Stimulated activated CD4-positive, alpha-beta T cell treated with anti-CD3 and anti-CD28 coated beads, Interleukin-2, amount 100 ng/mL, for 4 hours (primary cell): ENCODE measurements around the gene PARD3.
"Not testable (repeated sequence)": the region's sequence is repeated elsewhere in the genome, so short reads cannot be mapped to it uniquely, and the experiment has no call there.

Source experiments
- DNase-seq: peaks from one replicate; pipeline ENCODE4 v3.0.0-alpha.2; 2020; ENCODE audit warnings: low read depth

The PARD3 gene

DNA sequence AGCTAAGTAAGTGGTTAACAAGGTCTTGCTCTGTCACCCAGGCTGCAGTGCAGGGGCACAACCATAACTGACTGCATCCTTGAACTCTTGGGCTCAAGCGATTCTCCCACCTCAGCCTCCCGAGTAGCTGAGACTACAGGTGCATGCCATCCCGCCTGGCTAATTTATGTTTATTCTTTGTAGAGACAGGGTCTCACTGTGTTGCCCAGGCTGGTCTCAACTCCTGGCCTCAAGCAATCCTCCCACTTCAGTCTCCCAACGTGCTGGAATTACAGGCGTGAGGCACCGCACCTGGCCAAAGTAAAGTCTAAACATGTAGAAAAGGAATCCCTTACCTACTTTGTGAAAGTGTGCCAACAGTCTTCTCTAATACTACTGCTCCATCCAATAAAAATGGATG lies 17.9 kb downstream of the PARD3 start:
- DNase-seq: no peak

DNA sequence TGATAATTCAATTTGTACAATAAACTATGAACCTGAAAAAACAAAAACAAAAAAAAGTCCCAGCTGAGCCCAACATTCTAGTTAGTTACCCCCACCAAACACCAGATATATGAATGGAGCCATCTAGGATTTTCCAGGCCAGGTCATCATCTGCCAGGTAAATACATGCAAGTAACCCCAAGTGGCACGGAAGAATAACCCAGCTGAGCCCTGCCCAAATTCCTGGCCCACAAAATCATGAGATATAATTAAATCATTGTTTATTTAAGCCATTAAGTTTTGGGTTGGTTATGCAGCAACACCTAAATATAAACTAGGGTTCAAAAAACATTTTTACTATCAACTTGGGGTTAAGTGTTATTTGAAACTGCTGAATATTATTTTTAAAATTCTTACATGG lies 19.0 kb downstream of the PARD3 start:
- no peak for DNase-seq

- DNase-seq: no peak
These were observed 19.8 kb downstream of the PARD3 start for GRCh38 chr10:34795334-34795733.

GRCh38 chr10:34794835-34795234 lies 20.3 kb downstream of the PARD3 start:
- DNase-seq: no peak

GRCh38 chr10:34793581-34793980 lies 21.5 kb downstream of the PARD3 start:
- not testable (repeated sequence) for DNase-seq

GRCh38 chr10:34792881-34793280 lies 22.2 kb downstream of the PARD3 start:
- DNase-seq: no peak

- no peak for DNase-seq
These were observed 23.1 kb downstream of the PARD3 start for GRCh38 chr10:34791947-34792346.

DNA sequence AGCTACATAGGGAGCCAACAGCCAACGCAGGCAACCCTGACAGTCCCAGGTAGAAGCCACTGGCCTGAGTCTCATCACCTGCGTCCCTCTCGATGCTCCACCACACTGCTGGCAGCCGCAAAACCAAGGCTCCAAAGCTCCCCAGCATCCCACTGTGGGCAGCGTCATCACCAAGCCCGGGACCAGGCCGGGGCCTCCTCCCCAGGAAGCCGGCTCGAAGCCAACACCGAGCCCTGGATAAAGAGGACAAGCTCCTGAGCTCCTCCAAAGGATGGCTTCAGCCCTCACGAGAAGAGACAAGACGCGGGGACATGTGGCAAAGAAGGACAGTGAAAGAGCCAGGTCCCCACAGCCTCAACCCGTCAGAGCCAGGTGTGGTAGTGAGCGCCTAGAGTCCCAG lies 23.9 kb downstream of the PARD3 start:
- no peak for DNase-seq

GRCh38 chr10:34789966-34790506 lies 25.1 kb downstream of the PARD3 start:
- no peak for DNase-seq

- no peak for DNase-seq
These were observed 28.6 kb downstream of the PARD3 start for GRCh38 chr10:34786464-34786863.

DNA sequence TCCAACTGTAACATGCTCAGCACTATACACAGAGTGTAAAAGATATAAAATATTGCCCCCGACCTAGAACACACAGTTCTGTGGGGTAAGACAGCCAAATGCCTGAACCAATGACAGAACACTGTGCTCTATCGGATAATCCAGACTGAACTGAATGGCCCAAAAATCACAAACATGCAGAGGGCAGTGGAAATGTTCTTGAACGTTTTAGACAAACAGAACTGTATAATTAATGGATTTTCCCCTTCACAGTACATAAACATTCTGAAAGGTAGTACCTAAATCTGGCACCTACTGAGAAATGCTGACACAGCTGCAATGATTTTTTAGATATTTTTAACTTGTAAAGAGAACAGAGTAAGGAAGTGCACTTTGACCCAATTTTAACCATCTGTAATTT lies 33.4 kb downstream of the PARD3 start:
- DNase-seq: no peak

DNA sequence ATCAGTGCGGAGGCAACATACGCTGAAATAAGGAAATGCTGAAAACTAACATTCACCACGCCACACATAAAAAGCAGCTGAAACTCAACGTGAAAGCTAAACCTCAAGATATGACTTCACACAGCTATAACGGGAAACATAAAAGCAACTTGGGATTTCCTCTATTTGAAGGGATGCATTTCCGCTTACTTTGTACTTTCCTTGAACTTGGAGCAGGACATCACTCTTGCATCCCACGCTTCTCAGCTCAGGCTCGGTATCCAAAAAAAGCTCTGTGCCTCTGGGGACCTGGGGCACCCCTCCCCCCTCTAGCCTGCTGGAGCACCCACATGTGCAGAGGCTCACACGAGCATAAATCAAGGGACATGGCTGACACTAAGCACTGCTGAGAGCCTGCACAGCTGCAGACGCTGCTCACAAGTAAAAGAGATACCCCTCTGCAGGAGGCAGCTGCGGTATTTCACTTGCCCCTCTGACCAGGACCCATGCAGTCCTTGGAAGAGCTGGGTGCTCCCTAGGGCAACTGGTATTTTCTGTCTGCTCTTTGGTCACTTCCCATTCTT lies 34.2 kb downstream of the PARD3 start:
- DNase-seq: no peak

DNA sequence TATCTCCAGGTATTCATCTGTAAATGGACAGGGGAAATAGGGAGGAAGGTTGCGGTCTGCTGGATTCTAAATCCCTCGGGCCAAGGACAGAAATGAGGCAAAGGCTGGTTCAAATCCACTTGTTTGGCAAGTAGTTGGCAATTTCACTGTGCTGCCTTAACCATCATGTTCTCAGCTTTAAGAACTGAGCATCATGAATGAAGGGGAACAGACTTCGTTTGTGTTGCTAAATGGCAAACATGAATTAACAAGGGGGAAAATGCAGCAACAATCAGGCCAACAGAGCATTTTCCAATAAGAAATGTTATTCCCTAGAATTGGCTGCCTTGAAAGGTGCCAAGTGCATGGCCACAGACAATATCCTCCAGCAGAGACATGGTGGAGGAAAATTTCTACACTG lies 36.9 kb downstream of the PARD3 start:
- no peak for DNase-seq

- DNase-seq: no peak
These were observed 38.9 kb downstream of the PARD3 start for GRCh38 chr10:34776090-34776690.

DNA sequence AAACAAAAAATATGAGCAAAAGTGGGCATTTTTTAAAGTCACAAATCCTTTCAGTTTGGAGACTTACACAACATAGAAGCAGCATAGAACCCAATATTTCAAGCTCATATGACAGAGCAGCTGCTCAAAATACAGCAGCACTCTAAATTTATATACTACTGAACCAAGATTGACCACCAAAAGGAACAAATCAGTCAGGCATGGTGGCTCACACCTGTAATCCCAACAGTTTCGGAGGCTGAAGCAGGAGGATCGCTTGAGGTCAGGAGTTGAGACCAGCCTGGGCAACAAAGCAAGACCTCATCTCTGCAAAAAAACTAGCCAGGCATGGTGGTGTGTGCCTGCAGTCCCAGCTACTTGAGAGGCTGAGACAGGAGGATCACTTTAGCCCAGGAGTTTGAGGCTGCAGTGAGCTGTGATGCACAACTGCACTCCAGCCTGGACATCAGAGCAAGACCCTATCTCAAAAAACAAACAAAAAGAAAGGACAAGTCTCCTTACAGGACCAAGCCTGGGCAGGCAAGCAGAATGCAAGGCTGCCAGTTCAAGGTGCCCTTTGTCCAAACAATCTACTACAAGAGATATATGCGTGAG lies 40.0 kb downstream of the PARD3 start:
- no peak for DNase-seq

DNA sequence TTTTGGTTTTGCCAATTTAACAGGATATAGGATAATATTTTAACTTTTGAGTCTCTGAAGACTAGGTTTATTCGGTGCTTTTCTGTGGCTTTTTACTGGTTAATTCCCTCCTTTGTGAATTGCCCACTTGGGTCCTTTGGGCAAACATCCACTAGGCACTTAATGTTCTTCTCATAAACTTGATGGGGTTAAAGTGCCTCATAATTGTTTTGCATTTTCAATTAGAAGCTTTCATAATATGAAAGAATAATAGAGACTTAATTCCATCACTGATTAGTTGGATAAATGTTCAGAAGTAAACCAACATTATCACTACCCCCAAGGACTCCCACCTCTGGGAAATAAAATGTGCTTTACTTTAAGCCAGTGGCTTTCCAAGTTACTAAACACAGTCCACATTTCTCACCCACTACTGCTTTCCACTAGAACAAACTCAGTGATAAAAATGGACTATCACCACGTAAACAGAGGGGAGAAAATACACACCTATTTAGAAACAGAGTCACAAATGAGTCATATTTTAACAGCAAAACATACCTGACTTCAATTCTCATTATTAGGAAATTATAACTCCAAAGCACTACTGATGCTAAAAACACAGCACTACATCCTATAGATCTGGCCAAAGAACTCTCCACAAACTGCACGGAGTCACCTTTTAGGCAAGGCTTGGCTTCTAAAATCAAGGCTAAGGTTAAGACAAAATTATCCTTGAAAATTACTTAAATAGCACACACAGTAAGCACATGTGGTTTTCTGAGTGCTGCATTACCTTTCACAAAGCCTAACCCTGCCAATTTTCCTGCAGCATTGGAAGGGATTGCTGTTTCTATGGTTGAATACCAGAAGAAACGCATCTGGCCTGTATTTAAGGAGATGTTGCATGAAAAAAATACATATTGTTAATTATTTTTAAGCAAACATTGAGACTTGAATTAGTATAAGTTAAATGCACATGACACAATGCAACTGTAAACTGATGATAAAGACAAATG lies 41.2 kb downstream of the PARD3 start:
- DNase-seq: no peak

- no peak for DNase-seq
These were observed 43.6 kb downstream of the PARD3 start for GRCh38 chr10:34771525-34771924.

- DNase-seq: no peak
These were observed 44.0 kb downstream of the PARD3 start for GRCh38 chr10:34771106-34771505.

DNA sequence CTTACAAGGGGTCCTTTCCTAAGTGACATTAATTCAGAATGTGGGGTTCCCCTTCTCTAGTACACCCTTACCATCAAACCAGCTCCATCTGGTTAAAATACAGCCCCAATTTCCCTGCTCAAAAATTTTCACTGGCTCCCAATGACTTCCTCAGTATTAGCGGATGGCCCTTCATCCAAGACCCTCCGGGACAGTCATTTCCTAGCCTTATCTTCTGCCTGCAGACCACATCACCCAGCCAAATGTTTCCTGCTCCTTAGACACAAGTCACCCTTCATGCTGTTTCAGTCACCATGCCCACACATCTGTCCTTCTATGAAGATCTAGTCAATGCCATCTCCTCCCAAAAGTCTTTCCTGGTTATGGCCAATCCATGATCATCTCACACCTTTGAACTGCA lies 45.2 kb downstream of the PARD3 start:
- no peak for DNase-seq

GRCh38 chr10:34768972-34769330 lies 46.1 kb downstream of the PARD3 start:
- no peak for DNase-seq

DNA sequence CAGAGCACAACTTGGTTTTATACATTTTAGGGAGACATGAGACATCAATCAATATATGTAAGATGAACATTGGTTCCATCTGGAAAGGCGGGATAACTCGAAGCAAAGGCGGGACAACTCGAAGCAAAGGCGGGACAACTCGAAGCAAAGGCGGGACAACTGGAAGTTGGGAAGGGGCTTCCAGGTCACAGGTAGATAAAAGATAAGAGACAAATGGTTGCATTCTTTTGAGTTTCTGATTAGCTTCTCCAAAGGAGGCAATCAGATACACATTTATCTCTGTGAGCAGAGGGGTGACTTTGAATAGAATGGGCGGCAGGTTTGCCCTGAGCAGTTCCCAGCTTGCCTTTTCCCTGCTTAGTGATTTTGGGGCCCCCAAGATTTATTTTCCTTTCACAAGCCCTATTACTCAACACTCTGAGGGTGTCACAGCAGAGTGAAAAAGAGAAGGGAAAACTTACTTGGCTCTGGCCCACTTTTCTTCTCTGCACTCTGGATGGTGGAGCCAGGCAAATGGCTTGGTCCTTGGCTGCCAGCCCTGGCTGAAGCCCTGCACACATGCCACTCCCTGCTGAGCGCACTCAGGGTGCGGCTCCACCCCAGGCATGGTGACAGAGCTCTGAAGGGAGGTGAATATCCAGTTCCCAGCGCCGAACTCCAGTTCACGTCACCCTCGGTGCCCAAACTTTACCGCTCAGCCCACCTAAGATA lies 46.7 kb downstream of the PARD3 start:
- DNase-seq: no peak
